Lower leg skin (tissue), 3 donors: ENCODE data around the gene SORD.

Experiments used
- CTCF ChIP-seq, 3 donors: fragments of 450-650 bp; IDR thresholded peaks; one replicate each; pipeline ENCODE4 v1.5.1; 2016; ENCODE audit warnings: antibody characterized with exemption in 3 of 3, mild to moderate bottlenecking in 3 of 3, moderate library complexity in 2 of 3
- POLR2A ChIP-seq, 2 donors: fragments of 450-650 bp; IDR thresholded peaks; one replicate each; pipeline ENCODE4 v1.6.1; 2016 to 2017; ENCODE audit warnings: antibody characterized with exemption in 2 of 2, mild to moderate bottlenecking in 1 of 2, moderate library complexity in 1 of 2

- TF ChIP-seq POLR2A (IDR thresholded peaks at IDR 0.05) = no peak
- TF ChIP-seq CTCF (IDR thresholded peaks at IDR 0.05) = no peak
Observed at GRCh38 chr15:45021348-45021747, 1.6 kb upstream of the SORD start.
